Measurements from ENCODE around the gene PLA2G1B.
A peak's percentile ranks its signal among the peaks of the same experiment; 100 is the strongest.

Gene PLA2G1B

GRCh38 chr12:120323772-120324171 is 3.8 kb downstream of the PLA2G1B start:
- no peak for DNase-seq

- DNase-seq = no peak
These were observed 6.0 kb downstream of the PLA2G1B start for GRCh38 chr12:120321382-120322202.

- DNase-seq = peak; percentile 99
These were observed 10.1 kb downstream of the PLA2G1B start for GRCh38 chr12:120317224-120318105.

GRCh38 chr12:120316798-120317223 is 10.8 kb downstream of the PLA2G1B start:
- no peak for DNase-seq

GRCh38 chr12:120314220-120314619 is 13.4 kb downstream of the PLA2G1B start:
- no peak for DNase-seq

GRCh38 chr12:120301962-120302815 is 25.4 kb downstream of the PLA2G1B start, which contains the start of gene SIRT4:
Gene SIRT4, plus strand, starts transcription at chr12:120302321. Its CDS starts 1,241 bp downstream, at chr12:120303562.
- peak; percentile 92 for DNase-seq

GRCh38 chr12:120292661-120293531 is 34.7 kb downstream of the PLA2G1B start, which contains the start of gene RNU4-1:
Gene RNU4-1, minus strand, starts transcription at chr12:120293237.
- peak; percentile 88 for DNase-seq

- no peak for DNase-seq
These were observed 35.2 kb downstream of the PLA2G1B start for GRCh38 chr12:120292411-120292660.

- peak; percentile 35 for DNase-seq
These were observed 36.8 kb downstream of the PLA2G1B start for GRCh38 chr12:120290609-120291305.

- DNase-seq = no peak
These were observed 40.1 kb downstream of the PLA2G1B start for GRCh38 chr12:120287491-120287890.

- DNase-seq = no peak
These were observed 40.6 kb downstream of the PLA2G1B start for GRCh38 chr12:120286768-120287490.

- no peak for DNase-seq
These were observed 43.2 kb downstream of the PLA2G1B start for GRCh38 chr12:120284381-120284780.

GRCh38 chr12:120283318-120283717 is 44.3 kb downstream of the PLA2G1B start:
- DNase-seq = no peak

GRCh38 chr12:120278137-120279069 is 49.2 kb downstream of the PLA2G1B start:
- no peak for DNase-seq

- DNase-seq = no peak
These were observed 50.8 kb downstream of the PLA2G1B start for GRCh38 chr12:120276734-120277133.

All from right hindlimb (tissue), 1 donor.